ENCODE measurements around the gene SETBP1.

The SETBP1 gene

DNA sequence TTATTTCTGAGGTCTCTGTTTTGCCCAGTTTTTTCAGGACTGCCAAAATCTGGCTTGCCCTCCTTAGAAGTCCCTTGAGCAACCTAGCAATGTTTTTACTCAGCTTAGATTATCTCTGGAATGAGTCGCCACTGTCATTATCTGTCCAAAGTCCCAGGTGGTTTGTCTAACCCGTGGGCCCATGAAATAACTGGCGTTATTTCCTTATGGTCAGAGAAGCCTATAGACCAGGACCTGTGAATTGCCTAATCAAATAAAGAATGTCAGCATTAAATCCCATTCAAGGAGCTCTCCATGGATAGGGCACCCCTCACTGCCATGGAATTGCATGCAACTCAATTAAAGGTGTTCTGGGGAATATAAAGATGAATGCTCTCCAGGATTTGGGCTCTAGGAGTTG lies 373.9 kb downstream of the SETBP1 start:
- no peak for DNase-seq

DNA sequence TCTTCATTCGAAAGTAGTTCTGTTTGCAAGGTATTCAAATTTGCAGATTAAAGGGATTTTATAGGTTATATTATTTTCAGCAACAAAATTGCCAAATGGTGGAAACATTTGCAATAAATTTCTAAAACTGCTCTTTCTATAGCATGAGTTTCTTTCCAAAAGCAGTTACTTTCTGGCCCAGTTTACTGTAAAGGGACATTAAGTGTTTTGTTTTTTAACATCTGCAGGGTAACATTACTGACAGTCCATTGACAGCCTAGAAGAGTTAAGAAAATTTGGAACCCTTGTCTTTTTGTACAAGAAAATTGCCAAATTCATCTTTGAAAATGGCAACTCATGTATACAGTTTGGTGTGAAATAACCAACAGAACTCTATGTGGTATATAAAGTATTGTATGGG lies 375.1 kb downstream of the SETBP1 start:
- no peak for DNase-seq

DNA sequence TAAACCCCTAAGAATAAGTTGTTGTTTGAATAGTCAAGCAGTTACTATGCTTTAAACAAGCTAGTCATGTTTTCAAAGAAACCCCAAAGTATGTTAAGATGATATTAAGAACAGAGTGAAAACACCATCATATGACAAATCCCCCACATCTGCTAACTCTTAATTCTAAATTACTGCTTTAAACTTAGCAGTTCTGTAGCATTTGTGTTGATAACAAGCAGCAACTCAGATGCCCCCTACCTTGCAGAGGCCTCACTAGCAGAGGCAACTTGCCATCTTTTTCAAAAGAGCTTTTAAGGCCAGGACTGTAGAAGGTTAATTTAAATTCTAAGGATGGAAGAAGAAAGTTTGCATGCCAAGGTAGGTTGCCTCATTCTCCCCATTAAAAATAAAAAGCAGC lies 376.2 kb downstream of the SETBP1 start:
- no peak for DNase-seq

DNA sequence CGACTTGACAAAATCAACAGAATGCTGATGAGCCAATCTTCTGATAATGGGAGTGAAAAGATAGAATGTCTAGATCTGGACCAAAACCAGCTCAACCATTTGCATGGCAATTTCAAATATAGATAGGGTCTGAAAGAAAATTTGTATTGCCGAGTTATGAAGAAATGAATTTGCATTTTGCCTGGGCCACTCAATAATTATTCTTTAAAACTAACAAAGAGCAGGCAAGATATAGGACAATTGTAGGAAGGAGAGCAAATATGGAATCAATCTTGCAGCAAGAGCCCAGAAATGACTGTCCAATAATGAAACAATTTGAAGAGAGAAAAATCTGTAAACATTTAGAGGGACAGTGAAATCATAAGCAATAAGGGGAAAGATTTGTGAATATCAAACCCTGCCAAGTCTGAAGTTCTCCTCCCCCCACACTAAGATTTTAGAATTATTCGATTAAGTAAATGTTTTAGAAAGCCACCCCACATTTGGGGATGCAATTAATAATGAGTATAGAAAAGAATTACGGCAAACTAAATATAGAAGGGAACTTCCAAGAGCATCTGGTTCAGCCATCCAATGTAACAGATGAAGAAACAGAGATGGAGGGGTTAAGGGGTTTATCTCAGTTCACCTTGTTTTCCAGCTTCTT lies 377.4 kb downstream of the SETBP1 start:
- DNase-seq = no peak

DNA sequence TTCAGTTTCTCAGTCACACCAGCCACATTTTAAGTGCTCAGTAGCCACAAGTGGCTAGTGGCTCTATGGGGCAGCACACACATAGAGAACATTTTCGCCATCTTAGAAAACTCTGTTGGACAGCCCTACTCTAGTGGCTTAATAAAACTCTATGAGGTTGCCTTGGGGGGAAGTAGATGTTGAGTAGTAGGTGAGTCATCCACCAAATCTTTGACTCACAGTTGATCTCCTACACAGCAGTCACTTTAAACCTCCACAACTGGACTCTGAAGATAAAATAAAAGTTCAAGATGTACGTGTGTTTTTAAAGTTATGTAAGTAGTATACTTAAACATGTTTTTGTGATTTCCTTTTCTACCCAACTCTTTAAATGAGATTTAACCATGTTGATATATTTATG lies 379.0 kb downstream of the SETBP1 start:
- DNase-seq = no peak

DNA sequence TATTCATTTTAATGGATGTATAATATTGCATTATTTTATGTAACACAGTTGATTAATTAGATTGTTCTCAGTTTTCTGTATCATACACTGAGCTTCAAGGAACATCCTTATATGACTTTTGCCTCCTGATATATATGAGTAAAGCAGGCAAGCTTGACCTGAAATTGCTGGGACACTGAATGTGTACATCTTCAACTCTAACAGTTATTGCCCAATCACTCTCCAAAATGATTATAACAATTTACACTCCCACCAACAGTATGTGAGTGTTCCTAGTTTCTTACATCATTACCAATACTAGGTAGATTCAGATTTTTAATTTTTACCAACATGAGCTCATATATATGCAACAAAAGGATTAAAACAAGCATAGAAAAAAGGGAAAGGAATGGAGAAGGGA lies 379.4 kb downstream of the SETBP1 start:
- no peak for DNase-seq

DNA sequence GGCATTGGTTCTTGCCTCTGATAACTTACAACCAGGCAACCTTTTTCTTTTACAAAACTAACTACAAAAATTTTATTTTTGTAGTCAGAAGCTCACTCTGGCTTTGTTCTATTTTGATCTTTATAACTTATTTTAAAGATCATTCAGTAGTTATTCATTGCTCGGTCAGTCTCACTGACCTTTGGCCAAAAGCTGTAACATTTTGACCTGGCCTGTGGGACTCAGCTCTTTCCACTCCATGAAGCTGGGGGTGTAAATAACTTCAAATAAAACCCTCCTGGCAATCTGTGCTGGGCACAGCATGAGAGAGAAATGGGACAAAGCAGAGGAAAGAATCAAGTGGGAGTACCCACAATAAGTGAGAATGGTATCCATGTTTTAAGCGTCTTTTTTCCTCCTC lies 380.7 kb downstream of the SETBP1 start:
- no peak for DNase-seq

DNA sequence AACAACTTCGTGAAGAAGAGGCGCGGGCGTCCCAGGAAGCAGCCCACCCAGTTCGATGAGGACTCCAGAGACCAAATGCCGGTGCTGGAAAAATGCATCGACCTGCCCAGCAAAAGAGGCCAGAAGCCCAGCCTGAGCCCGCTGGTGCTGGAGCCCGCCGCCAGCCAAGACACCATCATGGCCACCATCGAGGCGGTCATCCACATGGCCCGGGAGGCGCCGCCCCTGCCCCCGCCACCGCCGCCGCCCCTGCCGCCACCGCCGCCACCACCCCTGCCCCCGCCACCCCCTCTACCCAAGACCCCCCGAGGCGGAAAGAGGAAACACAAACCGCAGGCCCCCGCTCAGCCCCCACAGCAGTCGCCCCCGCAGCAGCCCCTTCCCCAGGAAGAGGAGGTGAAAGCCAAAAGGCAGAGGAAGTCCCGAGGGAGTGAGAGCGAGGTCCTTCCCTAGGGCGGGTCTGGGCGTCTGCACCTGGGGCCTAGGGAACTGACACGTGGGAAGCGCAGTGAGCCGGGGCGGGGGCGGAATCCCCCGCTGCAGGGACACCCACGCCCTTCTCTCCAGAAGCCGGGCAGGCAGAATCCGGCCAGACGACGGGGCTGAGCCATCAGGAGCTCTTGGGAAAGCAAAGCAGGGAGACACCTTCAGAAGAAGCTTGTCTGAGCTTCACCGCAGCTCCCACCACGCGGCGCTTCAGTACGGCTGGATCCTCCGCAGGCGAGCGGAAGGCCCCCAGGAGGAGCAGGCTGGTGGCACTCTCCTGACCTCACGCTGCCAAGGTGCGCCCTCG lies 382.8 kb downstream of the SETBP1 start:
- DNase-seq = no peak

DNA sequence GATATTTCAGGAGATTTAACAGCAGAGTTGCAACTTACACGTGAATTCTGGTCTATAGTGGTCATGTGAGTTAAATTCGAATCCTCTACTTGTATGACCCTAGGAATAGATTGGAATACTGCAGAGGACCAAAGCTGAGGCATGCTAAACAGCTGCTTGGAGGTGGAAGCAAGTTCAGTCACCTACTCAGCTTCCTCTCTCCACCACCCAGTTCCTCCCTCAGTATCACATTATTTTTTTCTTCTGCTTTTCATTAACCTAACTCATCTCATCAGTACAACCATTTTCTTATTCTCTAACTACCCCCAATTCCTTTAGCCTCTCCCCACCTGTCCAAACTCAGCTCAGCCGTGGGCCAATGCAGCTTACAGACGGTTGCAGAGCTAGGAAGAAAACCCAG lies 385.5 kb downstream of the SETBP1 start:
- no peak for DNase-seq

DNA sequence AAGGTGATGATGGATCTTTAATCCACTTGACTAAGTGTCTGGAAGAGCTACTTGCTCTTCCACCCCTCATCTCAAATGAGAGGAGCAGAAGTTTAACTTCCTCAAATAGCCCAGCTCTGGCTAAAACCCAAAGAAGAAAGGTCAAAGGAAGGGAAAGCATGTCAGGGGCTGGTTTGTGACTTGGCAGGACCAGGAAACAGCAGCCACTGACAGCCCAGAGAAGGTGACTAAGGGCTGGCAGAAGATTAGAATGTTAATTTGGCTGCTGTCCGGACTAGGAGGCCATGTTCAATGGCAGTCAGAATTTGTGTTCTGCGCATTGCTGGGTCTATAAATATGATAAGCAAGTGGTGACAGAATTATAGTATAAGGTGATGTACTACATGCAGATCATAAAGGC lies 386.2 kb downstream of the SETBP1 start:
- DNase-seq = no peak

DNA sequence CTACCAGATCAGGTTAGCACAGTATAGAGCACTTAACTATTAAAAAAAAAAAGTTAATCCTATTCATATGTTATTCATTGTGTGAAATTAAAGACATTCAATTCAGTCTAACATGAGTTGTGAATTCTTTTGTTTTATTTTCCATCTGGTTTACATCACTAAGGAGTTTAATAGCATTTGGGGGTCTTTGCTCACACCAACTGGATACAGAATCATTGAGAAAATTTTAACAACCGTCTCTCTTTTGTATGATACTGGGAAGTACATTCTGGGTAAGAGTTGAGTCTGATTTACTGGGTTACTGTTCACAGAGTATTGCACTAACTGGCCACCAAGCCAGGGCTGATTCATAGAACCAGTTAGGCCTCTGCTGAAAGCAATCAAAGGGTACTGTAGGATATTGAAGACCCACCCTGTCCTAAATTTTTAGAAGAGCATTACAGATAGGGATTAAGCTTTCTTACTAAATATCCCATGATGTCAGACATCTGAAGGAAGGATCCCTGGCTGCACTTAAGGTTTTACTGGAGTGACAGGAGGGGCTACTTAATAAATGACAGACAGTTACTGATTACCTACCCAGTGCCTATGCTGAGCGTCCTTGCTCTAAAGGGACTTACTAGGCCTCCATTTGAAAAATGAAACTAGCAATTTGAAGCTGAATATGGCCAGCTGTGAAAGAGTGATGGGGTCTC lies 387.9 kb downstream of the SETBP1 start:
- no peak for DNase-seq

DNA sequence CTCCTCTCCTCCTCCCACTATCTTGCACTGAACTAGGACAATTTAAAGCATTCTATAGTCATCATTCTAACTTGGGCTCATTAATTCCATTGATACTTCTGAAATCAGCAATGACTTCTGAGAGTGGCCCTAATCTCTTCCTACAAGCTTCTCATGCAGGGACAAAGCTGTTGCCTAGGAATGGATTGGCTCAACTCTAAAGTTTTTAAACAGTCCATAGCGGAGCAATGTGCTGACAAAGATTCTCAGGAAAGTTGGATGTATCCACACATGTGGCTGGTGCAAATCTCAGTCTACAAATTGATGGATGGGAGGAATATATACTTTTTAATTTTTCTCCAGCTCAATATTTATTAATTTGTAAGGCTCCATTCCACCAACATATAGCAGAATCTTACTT lies 388.9 kb downstream of the SETBP1 start:
- DNase-seq = no peak

DNA sequence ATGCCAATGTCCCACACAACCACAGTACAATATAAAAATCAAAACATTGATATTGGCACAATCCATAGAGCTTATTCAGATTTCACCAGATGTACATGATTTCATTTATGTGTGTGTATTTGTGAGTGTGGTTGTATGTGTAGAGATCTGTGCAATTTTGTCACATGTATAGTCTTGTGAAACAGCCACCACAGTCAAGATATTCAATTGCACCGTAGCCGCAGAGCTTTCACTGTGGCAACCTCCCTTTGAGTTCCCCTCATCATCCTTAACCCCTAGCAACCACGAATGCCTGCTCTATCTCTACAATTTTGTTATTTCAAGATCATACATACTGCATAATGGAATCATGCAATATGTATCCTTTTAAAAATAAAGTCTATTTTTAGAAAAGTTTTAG lies 391.3 kb downstream of the SETBP1 start:
- no peak for DNase-seq

DNA sequence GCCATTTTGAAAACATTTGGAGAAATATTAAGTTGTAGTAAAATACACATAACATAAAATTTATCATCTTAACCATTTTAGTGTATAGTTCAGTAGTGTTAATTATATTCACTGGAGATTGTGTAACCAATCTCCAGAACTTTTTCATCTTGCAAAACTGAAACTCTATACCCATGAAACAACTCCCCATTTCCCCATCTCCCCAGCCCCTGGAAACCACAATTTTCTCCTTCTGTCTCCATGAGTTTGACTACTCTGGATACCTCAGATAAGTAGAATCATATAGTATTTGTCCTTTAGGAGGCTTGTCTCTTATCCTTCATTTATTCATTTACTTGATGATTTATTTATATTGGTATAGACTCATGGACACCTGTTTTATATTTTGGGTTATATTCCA lies 392.9 kb downstream of the SETBP1 start:
- DNase-seq = no peak

DNA sequence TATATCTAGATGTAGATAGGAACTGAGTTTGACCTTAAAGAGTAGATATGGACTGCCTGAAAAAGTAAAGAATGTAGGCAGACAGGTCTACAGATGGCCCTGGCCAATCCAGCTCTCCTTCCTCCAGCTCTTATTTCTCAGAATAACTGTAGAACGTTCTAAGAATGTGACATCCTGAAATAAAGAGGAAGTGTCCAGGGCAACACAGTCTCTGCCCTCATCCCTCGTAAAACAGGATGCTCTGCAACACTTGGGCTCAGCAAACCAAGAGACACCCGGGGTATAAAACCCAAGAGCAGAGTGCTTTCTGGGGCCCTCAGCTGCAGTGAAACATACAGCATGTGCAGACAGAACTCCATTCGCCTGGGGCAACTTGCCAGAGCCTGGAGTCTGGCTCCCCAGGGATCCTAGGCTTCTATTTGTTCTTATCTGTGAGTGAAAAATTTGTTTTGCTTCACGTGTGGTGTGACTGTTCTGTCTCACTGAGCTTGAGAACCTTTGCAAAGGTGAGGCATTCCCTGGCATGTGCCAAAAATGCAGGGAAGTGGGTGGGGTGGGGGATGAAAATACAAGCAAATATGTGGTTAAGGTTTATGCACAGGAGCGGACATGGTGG lies 401.0 kb downstream of the SETBP1 start:
- no peak for DNase-seq

DNA sequence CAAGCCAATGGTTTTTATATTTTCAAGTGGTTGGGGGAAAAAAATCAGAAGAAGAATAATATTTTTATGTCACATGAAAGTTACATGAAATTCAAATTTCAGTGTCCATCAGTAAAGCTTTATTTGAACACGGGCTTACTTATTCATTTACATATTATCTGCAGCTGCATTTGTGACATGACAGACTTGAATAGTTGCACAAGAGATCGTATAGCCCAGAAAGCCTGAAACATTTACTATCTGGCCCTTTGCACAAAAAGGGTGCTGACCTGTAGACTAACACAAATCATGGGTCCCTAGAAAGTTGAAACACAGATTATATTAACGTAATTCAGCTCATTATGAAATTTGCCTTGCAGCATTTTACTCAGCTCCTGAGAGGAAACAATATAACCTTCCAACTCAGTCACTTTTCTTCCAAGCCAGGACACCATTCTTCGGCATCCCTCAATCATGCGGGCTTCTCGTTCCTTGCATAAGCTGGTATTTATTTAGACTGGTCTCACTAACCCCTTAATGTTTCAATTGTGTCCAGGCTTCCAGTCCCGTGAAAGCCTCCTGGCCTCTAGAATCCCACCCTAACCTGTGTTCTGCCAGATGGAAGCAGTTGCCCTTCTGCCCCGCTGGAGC lies 402.7 kb downstream of the SETBP1 start:
- no peak for DNase-seq

DNA sequence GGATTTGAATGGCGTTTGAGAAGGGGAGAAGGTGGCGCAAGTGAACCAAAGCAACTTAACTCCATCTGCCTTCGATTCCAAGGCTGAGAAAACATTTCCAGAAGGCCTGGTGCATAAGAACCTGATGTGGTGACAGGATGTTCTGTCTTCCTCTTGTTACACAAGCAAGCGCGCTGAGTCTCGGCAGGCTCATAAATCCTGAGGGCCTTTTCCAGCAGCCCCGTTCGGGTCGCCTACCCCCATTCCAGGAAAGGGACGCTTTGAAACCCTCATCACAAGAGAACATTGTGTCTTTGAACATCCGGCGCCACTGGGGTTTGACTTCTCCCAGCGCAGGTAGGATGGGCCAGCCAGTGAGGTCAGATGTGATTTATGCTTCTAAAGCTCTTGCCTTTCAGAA lies 403.5 kb downstream of the SETBP1 start:
- no peak for DNase-seq

DNA sequence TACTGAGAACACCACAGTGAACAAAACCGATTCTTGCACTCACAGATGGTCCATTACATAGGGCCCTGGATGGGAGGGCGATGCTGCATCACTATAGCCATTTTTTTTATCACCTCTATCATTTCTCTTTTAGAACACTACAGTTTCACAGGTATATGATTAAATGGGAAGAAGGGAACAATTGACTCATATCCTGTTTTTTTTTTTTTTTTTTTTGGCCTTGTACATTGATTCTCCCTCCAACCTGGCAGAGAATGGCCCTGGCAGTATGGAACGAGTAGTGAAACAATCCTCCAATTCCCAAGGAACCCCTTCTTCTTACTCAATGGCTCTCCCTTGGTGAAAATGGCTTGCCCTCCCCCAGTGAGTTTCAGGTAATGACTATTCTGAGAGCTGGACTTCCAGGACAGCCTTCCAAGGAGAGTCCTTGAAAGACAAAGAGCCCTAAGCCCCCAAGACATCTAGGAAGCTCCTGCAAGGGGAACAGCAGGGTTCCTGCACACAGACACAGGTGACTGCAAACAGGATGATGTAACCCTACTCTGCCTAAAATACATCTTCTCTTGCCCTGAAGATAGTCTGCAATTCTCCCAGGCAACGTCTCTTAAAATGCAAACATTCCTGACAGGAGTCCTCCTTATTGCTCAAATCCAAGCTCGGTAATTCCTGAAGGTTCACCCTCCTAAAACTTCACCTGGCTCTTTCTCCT lies 405.4 kb downstream of the SETBP1 start:
- DNase-seq = peak; percentile 15

DNA sequence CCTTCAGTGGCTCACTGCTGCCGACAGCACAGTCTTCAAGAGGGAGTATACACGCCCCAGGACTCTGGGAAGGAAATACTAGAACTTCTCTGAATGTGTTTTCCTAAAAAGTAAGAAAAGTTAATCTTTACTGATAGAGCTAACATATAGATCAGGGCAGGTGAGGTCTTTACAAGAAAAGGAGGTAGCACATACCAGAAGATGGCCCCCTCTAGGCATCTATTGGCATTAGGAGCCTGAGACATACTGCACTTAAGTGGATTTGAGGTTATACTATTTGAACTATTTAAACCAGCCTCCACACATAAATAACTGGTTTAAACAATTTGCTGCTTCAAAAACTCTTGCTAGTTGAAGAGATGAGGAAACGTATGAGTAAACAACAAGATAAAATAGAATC lies 406.1 kb downstream of the SETBP1 start:
- no peak for DNase-seq

DNA sequence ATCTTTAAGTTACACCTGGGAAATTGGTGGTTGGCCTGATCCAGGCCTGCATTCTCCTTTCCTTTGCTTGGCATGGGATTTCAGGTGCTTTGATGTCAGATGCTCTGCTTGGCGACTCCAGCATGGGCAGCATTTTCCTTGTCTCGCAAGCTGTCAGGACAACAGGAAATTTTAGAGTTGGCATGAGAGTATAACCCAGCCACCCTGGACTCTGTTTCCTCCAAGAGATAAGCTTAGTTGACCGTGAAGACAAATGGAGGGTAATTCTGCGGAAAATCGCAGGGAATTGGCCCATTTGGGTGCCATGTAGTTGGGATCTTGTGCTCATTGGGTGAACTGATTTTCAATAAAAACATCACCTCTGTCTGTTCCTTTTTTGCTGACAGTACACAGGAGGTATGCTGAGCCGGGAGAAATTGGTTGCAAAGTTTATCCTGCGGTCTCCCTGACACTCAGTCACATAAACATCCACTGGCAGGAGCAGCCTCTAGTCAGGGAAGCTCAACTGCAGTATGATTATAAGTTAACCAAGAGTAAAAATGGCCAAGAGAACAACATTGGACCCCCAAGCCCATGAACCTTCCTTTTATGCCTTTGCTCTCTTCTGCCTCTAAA lies 409.9 kb downstream of the SETBP1 start:
- DNase-seq = no peak

DNA sequence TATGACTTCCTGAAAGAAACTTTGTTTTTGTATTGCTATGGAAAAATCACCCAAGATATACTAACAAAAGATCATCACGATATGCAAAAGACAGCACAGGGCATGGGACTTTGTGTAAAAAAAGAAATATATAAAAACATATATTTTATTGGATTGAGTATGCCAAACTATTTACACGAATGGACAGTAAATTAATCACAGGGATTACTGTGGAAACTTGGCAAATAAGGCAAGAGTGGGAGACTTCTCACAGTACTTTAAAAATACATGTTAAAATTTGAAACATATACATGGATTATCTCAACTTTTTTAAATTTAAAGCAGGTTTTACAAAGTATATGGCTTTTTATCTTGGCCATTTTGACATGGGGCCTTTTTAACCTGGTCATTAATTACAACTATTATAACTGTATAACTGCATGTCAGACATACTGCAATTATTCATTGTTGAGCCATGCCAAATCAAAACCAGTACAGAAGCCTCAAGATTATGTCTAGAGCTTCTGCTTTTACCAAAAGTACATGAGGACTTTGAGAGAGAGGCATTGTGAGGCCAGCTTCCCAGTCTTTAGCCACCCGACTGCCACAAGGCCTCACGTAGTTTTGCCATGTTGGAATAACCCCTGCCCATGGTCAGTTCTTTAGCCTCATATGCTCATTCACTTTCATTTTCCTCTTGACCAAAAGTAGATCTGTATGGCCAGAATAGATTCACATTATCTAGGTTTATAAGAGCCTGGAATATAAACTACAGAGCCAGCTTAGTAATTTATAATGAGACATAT lies 419.8 kb downstream of the SETBP1 start:
- no peak for DNase-seq

Measured in NCI-H187 treated with DMSO at 0.1 percent for 48 hours (cell line).